Endometrium (tissue), 2 donors: ENCODE measurements around the gene MPPED1.

Experiments used
- FAIRE-seq: peaks from 2 replicates; lab custom pipeline; 2012; peaks lifted over from hg19 to GRCh38; lab: Jason Lieb, UNC
- donor health status: control.
- donor health status: control.

MPPED1 gene

GRCh38 chr22:43542681-43543521, 131.1 kb downstream of the MPPED1 start:
- FAIRE-seq = no peak

GRCh38 chr22:43543522-43544288, 131.9 kb downstream of the MPPED1 start:
- no peak for FAIRE-seq

GRCh38 chr22:43544289-43544673, 132.5 kb downstream of the MPPED1 start:
- no peak for FAIRE-seq

DNA sequence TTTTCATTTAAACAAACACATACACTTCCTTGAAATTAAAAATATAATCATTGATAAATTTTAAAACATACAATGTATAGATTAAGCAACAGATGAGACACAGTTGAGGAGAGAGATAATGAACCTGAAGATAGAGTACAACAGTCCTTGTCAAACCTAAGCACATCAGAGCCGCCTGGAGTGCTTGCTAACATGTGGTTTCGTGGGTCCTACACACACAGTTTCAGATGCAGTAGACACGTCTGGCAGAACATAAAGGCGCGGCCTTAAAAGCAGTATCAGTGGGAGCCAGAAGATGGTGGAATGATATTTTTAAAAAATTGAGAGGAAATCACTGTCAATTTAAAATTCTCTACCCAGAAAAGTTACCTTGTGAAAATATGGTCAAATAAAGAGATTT, 134.4 kb downstream of the MPPED1 start:
- no peak for FAIRE-seq

DNA sequence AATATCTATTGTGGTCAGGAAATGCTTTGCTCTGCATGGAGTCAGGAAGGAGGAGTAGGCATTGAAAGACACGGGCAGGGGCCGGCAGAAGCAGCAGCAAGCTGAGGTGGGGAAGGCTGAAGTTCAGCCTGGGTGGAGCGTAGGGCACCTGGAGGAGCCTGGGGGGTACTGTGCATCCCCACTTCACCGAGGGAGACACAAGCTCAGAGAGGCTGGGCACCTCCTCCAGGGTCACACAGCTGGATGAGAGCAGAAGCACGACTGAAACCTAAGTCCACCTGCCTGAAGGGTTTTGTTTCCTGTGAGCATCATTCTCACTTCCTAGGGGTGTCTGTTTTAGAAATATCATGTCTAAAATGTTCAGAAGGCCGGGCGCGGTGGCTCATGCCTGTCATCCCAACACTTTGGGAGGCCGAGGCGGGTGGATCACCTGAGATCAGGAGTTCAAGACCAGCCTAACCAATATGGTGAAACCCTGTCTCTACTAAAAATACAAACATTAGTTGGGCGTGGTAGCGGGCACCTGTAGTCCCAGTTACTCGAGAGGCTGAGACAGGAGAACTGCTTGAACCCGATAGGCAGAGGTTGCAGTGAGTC, 138.3 kb downstream of the MPPED1 start:
- no peak for FAIRE-seq

DNA sequence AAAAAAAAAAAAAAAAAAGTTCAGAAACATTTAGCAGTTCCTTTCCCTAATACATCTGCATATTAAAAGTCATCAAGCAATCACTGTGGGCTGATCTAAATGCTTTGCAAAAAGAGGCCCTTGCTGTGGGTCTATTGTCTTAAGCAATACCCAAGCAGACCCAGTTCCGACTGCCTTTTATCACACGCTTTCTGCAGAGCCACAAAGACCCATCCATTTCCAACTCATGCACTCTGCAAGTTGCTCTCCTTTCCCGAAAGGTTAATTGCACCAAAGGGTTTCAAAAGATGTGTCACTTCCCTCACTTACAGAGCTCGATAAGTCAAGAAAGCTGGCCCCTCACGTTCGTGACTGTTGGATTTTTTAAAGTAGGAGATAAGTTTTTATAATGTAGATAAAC, 138.9 kb downstream of the MPPED1 start:
- FAIRE-seq = no peak

DNA sequence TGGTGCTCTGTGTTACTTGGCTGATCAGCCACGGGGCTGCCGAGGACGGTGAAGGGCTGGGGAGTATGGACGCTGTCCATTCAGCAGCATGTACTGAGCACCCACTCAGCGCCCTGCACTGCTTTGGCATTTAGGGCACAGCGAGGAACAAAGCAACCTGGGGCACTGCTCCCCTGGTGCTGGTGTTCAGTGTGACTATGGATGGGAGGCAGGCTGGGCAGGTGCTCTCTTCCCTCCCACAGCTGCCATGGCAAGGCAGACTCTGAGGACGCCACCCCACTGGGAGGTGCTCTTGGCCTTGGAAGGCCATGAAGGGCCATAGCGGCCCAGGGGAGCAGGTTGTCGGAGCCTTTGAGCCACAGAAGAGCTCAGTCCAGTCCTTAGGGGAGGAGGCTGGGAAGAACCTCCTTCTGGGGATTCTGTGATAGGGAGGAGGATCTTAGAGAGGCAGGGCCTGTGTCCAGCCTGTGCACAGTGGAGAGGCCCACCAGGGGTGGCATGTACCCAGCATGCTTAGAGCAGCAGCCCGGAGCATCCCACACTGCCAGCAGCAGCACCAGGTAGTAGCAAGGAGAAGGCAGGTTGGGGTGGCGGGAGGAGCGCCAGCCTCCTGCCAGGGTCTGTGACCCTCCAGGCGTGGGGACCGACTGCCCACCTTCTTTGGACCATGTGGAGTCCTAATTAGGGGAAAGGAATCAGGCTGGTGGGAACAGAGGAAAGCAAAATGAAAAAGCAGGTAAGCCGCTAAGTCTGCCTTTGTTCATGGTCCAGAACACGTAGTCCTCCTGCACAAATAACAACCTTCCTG, 141.8 kb downstream of the MPPED1 start:
- no peak for FAIRE-seq

GRCh38 chr22:43554259-43554636, 142.4 kb downstream of the MPPED1 start:
- no peak for FAIRE-seq

GRCh38 chr22:43554694-43555365, 143.0 kb downstream of the MPPED1 start:
- no peak for FAIRE-seq

DNA sequence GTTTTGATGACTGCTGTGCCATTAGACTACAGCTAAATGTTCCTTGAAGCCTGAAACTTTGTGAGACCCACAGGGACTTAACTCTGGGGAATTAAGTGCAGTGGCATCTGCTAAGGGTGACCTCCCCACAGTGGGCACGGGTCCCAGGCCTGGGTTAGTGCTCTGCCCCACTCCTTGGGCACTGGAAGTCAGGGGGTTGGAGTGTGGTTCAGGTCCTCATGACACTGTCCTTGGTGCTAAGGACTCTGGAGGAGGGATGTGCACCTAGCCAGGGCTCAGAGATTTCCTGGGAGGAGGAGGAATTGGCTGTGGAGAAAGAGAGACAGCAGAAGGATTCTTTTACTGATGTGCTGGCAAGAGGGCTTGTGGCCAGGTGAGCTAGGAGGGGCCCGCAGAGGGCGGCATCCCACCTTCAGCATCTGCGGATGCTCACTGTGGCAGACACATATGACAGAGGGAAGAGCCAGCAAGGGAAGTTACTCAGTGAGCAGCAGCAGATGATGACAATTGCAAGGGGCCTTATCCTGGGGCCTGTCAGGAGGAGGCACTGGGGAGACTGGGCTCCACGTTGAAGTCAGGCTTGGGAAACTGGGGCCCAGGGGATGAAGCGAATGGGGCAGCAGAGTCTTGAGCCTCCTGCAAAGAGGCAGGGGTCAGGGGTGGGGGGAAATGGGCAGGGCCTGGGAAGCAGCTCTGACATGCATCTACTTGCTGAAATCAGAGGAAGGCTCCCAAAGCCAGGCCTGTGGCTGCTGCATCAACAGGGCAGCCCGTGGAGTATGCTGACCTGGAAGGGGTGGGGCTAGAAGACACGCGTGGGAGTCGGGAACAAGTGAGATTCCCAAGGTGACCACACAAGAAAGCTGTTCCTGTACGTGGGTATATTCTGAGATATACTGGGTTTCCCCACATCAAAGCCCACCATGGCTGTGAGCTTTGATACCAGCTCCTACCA, 144.0 kb downstream of the MPPED1 start:
- no peak for FAIRE-seq
